Measurements from ENCODE around the gene CTNNBIP1. TPM values are rescaled to one million over a fixed set of nuclear protein-coding genes. Genes with fewer than 3 reads are reported as not detected.

CTNNBIP1 gene
- total and polyA plus RNA-seq, 9 of the 15 experiments (the other 6 are each of a cell fraction or from before 2014, with no cell fraction given), result 0.65 to 29.2 (median 14.7) TPM

DNA sequence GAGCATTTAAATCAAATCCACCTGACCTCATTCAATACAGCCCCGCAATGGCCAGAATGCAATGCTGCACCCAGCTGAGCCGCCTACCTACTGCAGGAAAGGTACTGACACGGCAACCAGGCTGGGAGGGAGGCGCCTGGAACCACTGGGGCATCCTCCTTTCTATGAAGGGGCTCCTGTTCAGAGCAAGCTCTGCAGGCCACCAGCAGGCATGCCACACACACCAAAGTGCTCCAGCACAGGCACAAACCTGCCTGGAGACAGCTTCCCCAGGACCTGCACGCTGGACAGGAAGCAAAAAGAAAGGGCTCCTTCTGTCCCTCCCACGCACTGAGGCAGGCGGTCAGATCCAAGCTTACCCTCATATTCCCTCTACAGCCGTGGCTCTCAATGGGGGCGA lies 21.2 kb downstream of the CTNNBIP1 start:
- DNase-seq (ENCODE audit: extremely low read depth in 1 of 4, low spot score in 3 of 4), result no peak
- Histone ChIP-seq H3K27me3 (ENCODE audit: control insufficient read depth in 2 of 2, insufficient read depth in 2 of 2, low read length in 2 of 2) (no peaks in the 10 kb centered on the region), H3K9me1 (ENCODE audit: control insufficient read depth, insufficient read depth, low read length) (peaks cover 3% of the 10 kb centered on the region), H3K9me3 (replicated peaks; ENCODE audit: control insufficient read depth, insufficient read depth, low read depth, low read length) (no peaks in the 10 kb centered on the region), H4K20me1 (replicated peaks; ENCODE audit: control insufficient read depth, insufficient read depth, low read length) (peaks cover 9% of the 10 kb centered on the region; the same call in 1 of the 2 replicates), H3K27ac (ENCODE audit: extremely low read depth, low read depth, low read length) (no peak overlapping the region; the same call in 2 of the 3 replicates), H3K4me1 (replicated peaks in 1 of 2; ENCODE audit: control insufficient read depth in 2 of 2, insufficient read depth in 2 of 2, low read length in 2 of 2) (peaks cover 0 to 25% of the 10 kb centered on the region in 2 experiments; a peak in 4 of 5 replicates), H2AFZ (ENCODE audit: low read depth, low read length) (no peak overlapping the region), H3K79me2 (ENCODE audit: control insufficient read depth, insufficient read depth, low read length) (no peaks in the 10 kb centered on the region), H3K4me2 (ENCODE audit: insufficient read depth, low read length) (no peak overlapping the region), H3K4me3 (no peak overlapping the region), H3K9ac (ENCODE audit: insufficient read depth in 1 of 2, low read depth in 2 of 2, low read length in 2 of 2) (peak overlapping the region in 1 of 2 experiments; percentile 69; a peak in 2 of 4 replicates), H3K36me3 (ENCODE audit: control insufficient read depth, insufficient read depth, low read length) (no peaks in the 10 kb centered on the region)
- CTCF ChIA-PET (ENCODE audit: low intra/inter-chr PET ratio), result interaction anchor here (0.6 kb wide), 1 partner anchor 50 kb away, joined by 3 read pairs; no protein-coding TSS in a partner anchor
- POLR2A ChIA-PET, result interaction anchor here (0.6 to 1.0 kb wide), 4 partner anchors 13 to 45 kb away, joined by 3 to 4 read pairs (median 3); no protein-coding TSS in a partner anchor
- no peak for TF ChIP-seq SMARCB1 (IDR thresholded peaks at IDR 0.05; ENCODE audit: insufficient read length, low read depth)
- TF ChIP-seq, protein P1, sequence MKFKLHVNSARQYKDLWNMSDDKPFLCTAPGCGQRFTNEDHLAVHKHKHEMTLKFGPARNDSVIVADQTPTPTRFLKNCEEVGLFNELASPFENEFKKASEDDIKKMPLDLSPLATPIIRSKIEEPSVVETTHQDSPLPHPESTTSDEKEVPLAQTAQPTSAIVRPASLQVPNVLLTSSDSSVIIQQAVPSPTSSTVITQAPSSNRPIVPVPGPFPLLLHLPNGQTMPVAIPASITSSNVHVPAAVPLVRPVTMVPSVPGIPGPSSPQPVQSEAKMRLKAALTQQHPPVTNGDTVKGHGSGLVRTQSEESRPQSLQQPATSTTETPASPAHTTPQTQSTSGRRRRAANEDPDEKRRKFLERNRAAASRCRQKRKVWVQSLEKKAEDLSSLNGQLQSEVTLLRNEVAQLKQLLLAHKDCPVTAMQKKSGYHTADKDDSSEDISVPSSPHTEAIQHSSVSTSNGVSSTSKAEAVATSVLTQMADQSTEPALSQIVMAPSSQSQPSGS (CRISPR knock-in tag; IDR thresholded peaks at IDR 0.05), result no peak
- TF ChIP-seq, protein P2, sequence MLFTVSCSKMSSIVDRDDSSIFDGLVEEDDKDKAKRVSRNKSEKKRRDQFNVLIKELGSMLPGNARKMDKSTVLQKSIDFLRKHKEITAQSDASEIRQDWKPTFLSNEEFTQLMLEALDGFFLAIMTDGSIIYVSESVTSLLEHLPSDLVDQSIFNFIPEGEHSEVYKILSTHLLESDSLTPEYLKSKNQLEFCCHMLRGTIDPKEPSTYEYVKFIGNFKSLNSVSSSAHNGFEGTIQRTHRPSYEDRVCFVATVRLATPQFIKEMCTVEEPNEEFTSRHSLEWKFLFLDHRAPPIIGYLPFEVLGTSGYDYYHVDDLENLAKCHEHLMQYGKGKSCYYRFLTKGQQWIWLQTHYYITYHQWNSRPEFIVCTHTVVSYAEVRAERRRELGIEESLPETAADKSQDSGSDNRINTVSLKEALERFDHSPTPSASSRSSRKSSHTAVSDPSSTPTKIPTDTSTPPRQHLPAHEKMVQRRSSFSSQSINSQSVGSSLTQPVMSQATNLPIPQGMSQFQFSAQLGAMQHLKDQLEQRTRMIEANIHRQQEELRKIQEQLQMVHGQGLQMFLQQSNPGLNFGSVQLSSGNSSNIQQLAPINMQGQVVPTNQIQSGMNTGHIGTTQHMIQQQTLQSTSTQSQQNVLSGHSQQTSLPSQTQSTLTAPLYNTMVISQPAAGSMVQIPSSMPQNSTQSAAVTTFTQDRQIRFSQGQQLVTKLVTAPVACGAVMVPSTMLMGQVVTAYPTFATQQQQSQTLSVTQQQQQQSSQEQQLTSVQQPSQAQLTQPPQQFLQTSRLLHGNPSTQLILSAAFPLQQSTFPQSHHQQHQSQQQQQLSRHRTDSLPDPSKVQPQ (CRISPR knock-in tag; IDR thresholded peaks at IDR 0.05; ENCODE audit: borderline replicate concordance), result no peak
- TF ChIP-seq EGR1 (conservative IDR thresholded peaks at IDR 0.05), result 0 out of 2 replicates have a peak, but pooled peaks have one; percentile 25
- TF ChIP-seq NONO (IDR thresholded peaks at IDR 0.05; ENCODE audit: low read depth in 2 of 2, low read length in 1 of 2), result no peak
- ATAC-seq, result peak; percentile 29; the same call in 1 of the 3 replicates
- no peak for FAIRE-seq
- intact Hi-C loops (cut with micrococcal nuclease), result no loop called here
- in situ Hi-C loops (cut with MboI), result no loop called here
- BruUV-seq (replicated peaks), result no TSS peak
- 57% methylated on average over 9 of the region's 9 CpGs for WGBS (ENCODE audit: insufficient coverage, low coverage, missing lambda C conversion rate)
